Left ventricle myocardium inferior (tissue), 1 donor: Measurements from ENCODE around the gene DESI2. TPM values are rescaled to one million over a fixed set of nuclear protein-coding genes. Genes with fewer than 3 reads are reported as not detected.
A peak's percentile ranks its signal among the peaks of the same experiment; 100 is the strongest.

Source experiments
- DNase-seq: peaks from one replicate; pipeline ENCODE4 v3.0.0-alpha.2; 2020
- H3K27ac ChIP-seq: fragments of 200-600 bp; replicated peaks from 2 replicates; pipeline ENCODE4 v1.8.0; 2021
- H3K27me3 ChIP-seq: fragments of 200-600 bp; 2 replicates; pipeline ENCODE4 v1.8.0; 2021; ENCODE audit warnings: low read depth
- H3K36me3 ChIP-seq: fragments of 200-600 bp; 2 replicates; pipeline ENCODE4 v1.8.0; 2021
- H3K4me1 ChIP-seq: fragments of 200-600 bp; 2 replicates; pipeline ENCODE4 v1.8.0; 2021
- H3K4me3 ChIP-seq: fragments of 200-600 bp; 2 replicates; pipeline ENCODE4 v1.8.0; 2021; ENCODE audit warnings: mild to moderate bottlenecking, moderate library complexity
- H3K9me3 ChIP-seq: fragments of 200-600 bp; replicated peaks from 2 replicates; pipeline ENCODE4 v1.8.0; 2021
- CTCF ChIP-seq: fragments of 200-600 bp; IDR thresholded peaks from 2 replicates; pipeline ENCODE4 v1.8.0; 2021; ENCODE audit warnings: antibody characterized with exemption, mild to moderate bottlenecking, borderline replicate concordance
- intact Hi-C: fragments of 100-400 bp; cut with micrococcal nuclease; formaldehyde crosslinking; loops from one replicate; pipeline ENCODE4 v1.11.0; 2022
- total RNA-seq: library from RNA; stranded (reverse); fragmentation: NEBNext Ultra II Directional; extraction: Animal tissue kit (Norgen Biotek cat#: 25700); gene quantifications from one replicate; pipeline ENCODE4 v1.2.1, GENCODE V29; 2021
- donor health status: DM: no; HTN: yes; CAD: no; lungs with severe emphysema.

DESI2 gene
- total RNA-seq, 1 donor from 2014 or later = 22.3 TPM

DNA sequence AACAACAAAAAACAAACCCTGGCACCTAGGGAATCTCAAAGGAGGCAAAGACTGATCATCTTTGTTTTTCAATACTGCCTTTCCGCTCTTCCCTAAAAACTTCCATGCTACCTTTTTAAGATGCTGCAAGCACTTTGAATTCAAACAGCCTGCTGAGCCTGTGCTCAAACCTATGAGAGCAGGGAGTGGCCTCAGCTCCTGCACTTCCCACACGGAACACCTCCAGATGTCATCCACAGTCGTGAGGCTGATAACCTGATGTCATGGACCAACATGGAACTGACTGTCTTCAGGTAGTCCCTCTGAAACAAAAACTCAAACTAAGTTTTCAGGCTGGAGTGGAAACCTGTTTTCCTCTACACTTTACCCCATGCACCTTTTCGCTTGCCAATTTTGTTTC lies 46.8 kb downstream of the DESI2 start:
- intact Hi-C loops = no loop called here
- H3K4me3 ChIP-seq = no peak overlapping the region
- DNase-seq = no peak
- peaks cover 19% of the 10 kb centered on the region for H3K9me3 ChIP-seq
- peaks cover 69% of the 10 kb centered on the region for H3K36me3 ChIP-seq
- H3K27ac ChIP-seq = no peak overlapping the region
- H3K27me3 ChIP-seq = no peaks in the 10 kb centered on the region
- peaks cover 1% of the 10 kb centered on the region for H3K4me1 ChIP-seq
- no peak for TF ChIP-seq CTCF

DNA sequence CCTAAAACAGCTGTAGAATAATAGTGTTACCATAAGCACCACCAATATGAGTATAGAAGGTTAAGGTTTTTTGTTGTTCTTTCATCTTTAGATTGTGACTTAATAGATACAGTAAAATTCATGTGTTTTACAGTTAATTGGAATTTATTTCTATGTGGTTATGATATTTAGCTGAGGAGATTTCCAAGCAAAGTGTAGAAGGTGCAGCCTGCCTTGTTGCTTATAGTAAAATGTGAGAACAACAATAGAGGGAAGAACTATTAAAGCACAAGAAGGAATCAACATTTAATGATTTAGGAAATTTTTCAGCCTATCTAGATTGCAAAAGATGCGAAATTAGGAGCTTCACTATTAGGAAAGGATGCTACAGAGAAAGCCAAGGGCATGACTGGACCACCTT lies 47.9 kb downstream of the DESI2 start:
- peaks cover 63% of the 10 kb centered on the region for H3K36me3 ChIP-seq

DNA sequence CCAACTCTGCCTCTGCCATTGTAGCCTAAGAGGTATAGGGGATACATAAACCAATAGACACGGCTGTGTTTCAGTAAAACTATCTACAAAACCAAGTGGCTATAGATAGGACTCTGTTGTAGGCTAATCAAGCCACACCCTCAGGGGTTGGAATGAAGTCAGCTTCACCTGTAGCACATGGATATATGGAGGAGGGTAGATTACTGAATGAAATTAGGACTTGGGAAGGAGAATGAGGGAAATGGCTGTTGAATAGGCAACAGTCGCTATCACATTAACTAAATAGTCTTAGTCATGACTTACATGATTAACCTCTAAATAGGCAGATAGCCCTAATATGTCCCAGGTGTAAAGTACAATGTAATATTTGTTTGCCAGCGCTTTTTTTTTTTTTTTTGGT lies 49.7 kb downstream of the DESI2 start:
- DNase-seq = no peak

More for the DNA sequence above, 47.9 kb downstream of the DESI2 start:
- Histone ChIP-seq H3K27ac (no peak overlapping the region), H3K4me3 (no peak overlapping the region), H3K4me1 (peaks cover 12% of the 10 kb centered on the region), H3K9me3 (peaks cover 19% of the 10 kb centered on the region), H3K27me3 (no peaks in the 10 kb centered on the region)
- no peak for TF ChIP-seq CTCF
- intact Hi-C loops = no loop called here
- DNase-seq = no peak

GRCh38 chr1:244704107-244704506 lies 51.2 kb downstream of the DESI2 start:
- Histone ChIP-seq H3K4me1 (peaks cover 13% of the 10 kb centered on the region), H3K4me3 (no peak overlapping the region), H3K27me3 (no peaks in the 10 kb centered on the region), H3K27ac (no peak overlapping the region), H3K36me3 (peaks cover 51% of the 10 kb centered on the region), H3K9me3 (peaks cover 19% of the 10 kb centered on the region)
- no peak for DNase-seq
- no peak for TF ChIP-seq CTCF
- intact Hi-C loops = no loop called here

More for the DNA sequence above, 49.7 kb downstream of the DESI2 start:
- Histone ChIP-seq H3K9me3 (peaks cover 19% of the 10 kb centered on the region), H3K27me3 (no peaks in the 10 kb centered on the region), H3K27ac (no peak overlapping the region), H3K36me3 (peaks cover 60% of the 10 kb centered on the region), H3K4me1 (peaks cover 13% of the 10 kb centered on the region), H3K4me3 (no peak overlapping the region)
- TF ChIP-seq CTCF = no peak
- intact Hi-C loops = no loop called here

DNA sequence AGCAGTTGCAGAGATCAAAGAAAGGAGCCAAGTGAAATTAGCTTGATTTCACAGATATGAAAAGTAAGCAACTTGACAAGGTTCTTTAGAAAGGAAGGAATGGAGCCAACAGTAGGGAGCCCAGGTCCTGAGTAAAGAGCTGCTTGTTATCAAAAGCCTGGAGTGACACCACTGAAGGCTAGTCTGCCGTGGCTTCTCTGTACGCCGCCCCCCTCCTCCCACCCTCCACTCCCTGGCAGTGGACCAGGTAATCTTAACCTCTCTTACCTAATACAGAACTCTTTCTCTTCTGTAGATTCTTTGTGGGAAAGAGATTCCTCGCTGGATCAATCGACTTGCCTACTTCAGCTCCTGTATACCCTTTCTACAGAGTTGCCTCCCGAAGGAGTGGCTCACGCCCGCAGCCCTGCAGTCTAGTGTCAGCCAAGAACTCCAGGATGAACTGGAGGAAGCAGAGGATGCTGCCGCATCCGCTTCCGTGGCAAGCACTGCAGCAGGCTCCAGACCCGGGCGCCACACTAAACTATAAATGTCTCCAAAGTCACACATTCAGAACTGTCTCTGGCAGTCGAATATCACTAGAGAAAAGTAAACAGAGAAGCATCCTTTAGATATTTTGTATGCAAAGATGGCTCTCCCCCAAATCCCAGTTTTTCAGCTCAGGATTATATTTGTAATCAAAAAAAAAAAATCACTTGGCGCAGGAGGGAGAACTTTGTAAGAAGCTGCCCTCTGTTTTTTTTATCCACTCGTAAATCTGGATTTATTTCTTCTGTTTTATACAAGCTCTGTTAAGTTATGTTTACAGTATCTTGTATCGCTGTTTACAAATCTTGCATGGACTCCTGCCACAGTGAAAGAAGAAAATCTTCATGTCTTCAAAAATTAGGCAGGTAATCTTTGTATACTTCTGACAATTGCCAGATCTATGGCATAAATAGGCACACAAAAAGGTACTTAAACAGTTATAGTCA lies 52.6 kb downstream of the DESI2 start:
- H3K27ac ChIP-seq = peak overlapping the region; percentile 0
- TF ChIP-seq CTCF = no peak
- DNase-seq = no peak
- H3K36me3 ChIP-seq = peaks cover 36% of the 10 kb centered on the region
- H3K4me1 ChIP-seq = peaks cover 23% of the 10 kb centered on the region
- no peaks in the 10 kb centered on the region for H3K27me3 ChIP-seq
- intact Hi-C loops = no loop called here
- peaks cover 8% of the 10 kb centered on the region for H3K9me3 ChIP-seq
- H3K4me3 ChIP-seq = no peak overlapping the region
